Eye (tissue), 1 donor: Measurements from ENCODE around the gene LEPR.

Source experiments
- DNase-seq: peaks from one replicate; pipeline ENCODE4 v3.0.0-alpha.2; 2015

The LEPR gene

DNA sequence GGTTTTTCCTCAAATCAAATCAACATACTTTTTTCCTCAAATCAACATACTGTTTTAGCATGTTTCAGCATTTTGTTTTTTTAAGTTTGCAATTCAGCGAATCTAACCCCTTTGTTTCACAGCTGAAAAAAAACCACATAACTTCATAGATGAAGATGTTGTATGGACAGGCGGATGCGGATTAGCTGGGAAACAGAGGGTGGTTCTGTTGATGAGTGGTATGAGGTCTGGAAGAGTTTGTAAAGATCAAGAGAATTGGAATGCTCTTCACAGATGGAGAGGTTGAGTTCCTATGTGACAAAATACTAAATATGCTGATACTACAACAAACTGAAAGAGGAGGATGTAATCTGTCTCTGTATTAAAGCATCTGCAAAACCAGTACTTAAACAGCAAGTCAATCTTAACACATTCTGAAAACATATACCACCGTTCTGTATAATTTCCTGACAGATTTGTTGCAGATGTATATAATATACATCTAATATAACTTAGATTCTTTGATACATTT, 10.6 kb upstream of the LEPR start:
- no peak for DNase-seq

DNA sequence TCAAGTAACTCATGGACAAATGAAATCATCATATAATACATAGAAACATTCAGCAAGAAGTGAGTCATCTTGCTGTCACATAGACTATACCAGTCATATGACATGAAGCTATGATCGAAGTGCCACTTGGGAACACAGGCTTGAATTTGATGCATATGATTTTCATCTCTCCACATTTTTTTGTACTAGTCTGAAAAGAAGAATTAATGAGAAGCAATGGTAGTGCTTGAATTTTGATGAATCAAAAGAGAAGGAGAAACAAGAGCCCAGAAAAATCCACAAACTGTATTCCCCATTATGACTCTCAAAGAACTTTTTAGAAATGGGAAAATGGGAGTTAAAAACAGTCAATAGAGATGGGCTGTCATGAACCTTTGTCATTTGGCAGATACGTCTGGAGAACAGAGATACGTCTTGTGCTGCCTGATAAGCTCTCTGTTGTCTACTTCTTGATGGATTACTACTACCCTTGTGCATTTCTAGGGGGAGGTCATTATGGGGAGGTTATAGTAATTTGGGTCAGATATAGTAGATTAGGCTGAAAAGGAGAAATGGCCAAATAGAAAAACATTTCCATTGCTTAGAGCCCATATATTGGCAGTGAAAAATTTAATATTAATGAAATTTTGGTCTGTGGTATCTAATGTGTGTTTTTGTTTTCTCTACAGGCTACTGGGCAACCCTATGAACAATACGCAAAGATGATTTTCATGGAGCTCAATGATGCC, 8.0 kb upstream of the LEPR start:
- DNase-seq = no peak

- DNase-seq = no peak
Measured at GRCh38 chr1:65412984-65413375, 7.5 kb upstream of the LEPR start.

DNA sequence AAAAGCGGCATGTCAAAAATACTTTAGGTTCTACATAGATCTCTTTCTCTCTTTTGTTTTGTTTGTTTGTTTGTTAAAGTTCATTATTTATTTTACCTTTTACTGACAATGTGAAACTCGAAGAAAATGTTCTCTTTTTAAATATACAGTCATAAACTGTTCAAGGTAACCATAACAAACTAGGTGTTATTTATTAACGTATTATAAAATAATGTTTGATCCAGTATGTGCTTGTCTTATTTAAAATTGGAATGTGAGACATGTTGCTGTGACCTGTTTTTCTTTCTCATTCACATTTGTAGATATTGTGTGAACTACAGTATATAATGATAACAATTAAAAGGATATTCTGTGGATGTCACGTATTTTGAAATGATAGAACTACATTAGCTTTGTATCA, 5.9 kb upstream of the LEPR start:
- DNase-seq = no peak

DNA sequence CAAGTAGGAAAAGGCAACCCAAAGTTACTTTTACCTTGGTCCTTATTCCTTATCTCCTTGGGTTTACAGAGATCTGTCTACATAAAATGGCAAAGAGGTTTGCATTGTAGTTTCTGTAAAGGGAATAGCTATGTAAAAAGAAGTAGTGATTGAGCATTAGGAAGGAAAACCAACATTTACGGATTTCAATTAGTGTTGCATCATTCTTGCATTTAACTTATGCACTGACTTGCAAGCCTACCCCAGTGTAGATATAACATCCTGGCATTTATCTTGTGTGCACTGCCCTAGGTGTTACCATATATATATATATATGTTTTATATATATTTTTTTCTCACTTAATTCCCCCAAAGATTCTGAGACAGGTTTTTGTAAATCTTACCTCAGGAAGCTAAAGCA, 3.7 kb upstream of the LEPR start:
- DNase-seq = no peak

DNA sequence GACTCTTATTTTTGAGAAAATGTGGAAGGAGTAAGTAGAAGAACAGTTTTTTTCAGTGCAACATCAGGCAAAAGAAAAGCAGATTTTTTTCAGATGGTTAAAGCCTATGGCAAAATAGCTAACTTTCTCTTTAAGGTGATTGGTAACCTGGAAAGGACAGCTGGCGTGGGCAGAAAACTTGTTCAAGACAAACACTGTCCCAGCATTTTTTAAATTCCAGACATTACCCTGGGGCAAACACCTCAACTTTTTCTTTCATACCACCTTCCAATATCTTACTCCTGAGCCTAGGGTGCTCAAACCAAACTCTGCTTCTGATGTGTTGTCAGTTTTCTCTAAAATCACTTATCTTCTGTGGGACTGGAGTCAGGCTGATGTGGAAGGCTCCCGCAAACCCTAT, 2.7 kb upstream of the LEPR start:
- no peak for DNase-seq

- DNase-seq = no peak
Measured at GRCh38 chr1:65418522-65419185, 1.8 kb upstream of the LEPR start.

- DNase-seq = peak; percentile 98
Measured at GRCh38 chr1:65419681-65420589, 533 bp upstream of the LEPR start.

DNA sequence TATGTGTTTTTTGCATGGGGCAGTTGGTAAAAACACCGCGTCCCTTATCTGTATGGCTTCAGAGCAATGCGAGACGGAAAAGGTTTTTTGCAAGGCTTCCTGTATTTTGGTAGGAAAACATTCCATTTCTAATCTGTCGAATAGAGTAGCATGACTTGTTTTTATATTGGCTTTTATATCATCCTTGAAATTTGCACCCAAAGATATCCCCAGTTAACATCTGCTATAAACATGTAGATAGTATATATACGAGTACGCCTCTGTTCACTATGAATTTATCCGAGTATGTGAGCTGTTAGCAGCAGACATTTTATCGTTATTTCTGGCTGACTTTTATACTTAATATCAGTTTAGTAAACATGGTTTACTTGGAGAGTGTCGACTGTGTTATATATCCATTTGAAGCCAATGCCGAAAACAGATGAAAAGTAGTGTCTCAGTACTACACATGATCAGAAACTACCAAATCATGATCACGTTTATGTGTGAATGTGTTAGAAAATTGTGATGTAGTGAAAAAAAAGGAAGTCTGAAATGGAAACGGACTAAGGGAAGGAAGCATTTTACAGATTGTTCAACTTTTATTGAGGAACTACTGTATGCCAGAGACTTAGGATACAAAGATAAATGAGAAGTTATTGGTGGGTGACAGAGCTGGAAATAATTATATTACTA, 1.0 kb downstream of the LEPR start:
- DNase-seq = no peak

- no peak for DNase-seq
Measured at GRCh38 chr1:65422241-65423203, 2.1 kb downstream of the LEPR start.

- DNase-seq = no peak
Measured at GRCh38 chr1:65423884-65424572, 3.6 kb downstream of the LEPR start.

DNA sequence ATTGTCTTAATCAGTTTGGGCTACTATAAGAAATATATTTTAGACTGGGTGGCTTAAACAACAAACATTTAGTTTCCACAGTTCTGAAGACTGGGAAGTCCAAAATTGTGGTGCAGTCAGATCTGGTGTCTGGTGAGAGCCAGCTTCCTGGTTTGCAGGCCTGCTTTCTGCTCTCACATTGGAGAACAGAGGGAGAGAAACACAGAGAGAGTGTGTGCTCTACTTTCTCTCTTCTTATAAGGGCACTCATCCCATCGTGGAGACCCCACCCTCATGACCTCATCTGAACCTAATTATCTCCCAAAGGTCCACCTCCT, 4.1 kb downstream of the LEPR start:
- no peak for DNase-seq

DNA sequence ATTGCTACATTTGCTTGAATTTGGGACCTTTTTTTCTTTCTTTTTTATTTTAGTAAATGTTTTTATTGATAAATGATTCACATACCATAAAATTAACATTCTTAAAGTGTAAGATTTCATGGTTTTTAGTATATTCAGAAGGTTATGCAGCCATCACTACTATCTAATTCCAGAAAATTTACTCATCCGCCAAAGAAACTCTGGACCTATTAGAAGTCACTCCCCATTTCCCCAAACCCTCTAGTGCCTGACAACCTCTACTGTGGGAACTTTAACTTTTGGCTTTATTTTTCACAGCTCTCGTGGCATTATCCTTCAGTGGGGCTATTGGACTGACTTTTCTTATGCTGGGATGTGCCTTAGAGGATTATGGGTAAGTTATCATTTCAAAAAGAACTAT, 4.5 kb downstream of the LEPR start:
- DNase-seq = no peak

- no peak for DNase-seq
Measured at GRCh38 chr1:65425697-65426096, 5.2 kb downstream of the LEPR start.

DNA sequence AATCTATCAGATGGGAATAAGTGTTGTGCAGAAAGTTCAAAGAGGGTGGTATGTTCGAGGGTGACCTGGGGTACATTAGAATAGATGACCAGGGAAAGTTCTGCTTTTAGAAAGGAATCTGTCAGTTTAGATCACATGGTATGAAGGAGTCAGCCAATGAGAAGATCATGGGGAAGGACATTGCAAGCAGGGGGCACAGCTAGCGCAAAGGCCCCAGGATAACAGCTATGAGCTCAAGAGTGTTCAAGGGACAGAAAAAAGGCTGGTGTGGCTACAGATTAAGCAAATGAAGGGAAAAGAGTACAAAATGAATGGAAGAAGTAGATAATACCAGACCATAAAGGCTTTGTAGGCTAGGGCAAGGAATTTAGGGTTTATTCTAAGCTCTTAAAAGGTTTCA, 8.6 kb downstream of the LEPR start:
- no peak for DNase-seq

DNA sequence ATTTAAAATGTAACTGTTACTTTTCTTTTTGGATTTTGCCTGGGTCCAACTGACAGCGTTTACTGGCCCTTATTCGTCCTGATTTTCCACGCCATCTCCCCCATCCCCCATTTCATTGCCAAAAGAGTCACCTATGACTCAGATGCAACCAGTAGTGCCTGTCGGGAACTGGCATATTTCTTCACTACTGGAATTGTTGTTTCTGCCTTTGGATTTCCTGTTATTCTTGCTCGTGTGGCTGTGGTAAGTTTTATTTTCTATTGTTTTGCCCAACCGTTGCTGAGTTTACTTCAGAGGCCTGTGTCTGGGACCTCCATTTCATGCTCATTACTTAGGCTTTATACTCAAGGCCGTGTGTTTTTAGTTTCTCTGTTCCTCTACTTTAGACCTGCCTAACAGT, 9.3 kb downstream of the LEPR start:
- DNase-seq = no peak

- peak; percentile 82 for DNase-seq
Measured at GRCh38 chr1:65431111-65431705, 10.7 kb downstream of the LEPR start.

- DNase-seq = no peak
Measured at GRCh38 chr1:65432918-65433317, 12.4 kb downstream of the LEPR start.

DNA sequence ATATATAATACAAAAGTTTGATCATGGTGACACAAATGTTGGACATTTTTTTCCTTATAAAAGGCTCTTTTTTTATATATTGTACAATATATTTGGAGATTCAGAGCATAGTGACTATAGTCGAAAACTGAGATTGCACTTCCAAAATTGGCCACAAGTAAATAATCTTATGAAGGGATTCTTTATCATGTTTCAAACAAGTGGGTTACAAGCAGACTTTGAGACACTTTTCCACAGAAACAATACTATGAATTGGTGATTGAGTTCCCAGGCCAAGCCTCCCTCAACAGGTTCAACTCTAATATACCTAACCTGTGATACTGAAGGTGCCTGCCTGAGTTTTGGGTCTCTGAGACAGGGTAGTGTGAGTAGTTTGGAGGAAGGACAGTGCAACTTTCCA, 13.8 kb downstream of the LEPR start:
- no peak for DNase-seq

DNA sequence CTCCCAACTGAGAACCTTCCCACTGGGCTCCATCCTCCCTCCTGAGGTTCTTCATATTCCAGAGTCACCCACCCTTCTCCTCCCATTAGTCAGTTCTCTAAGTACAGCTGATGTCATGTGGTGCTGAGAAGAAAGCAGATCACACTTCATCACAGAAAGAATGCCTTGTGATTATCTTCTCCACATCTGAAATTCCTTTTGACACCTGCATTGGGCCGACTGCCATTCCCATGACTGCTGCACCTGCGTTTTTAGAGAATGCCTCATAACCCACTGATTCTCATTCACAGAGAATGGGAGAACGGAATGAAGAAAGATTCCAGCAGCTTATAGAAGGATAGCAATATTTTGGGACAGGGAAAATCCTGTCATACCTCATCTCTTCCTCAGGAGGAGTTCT, 14.3 kb downstream of the LEPR start:
- no peak for DNase-seq

DNA sequence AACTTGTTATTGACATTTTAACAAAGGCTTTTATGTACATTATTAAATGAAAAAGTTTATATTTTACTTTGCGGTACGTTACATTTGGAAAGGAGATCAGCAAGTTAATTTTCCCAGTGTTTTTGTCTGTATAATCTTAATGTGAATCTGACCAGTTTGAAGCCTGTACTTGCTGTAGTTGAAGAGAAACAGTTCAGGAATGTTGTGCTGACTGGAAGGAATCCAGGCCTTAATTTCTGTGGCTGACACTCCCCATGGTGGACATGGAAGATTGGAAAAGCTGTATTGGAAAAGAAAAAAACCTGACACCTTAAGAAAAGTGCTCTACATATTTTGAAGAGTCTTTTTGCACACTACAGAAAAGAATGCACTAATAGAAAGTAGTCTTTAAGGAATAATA, 15.5 kb downstream of the LEPR start:
- DNase-seq = no peak
